Hindlimb muscle (tissue), 1 donor: ENCODE measurements around the gene SLC27A6. TPM values are rescaled to one million over a fixed set of nuclear protein-coding genes. Genes with fewer than 3 reads are reported as not detected.
"Not testable (repeated sequence)": the region's sequence is repeated elsewhere in the genome, so short reads cannot be mapped to it uniquely, and the experiment has no call there.

Experiments used
- DNase-seq: peaks from one replicate; pipeline ENCODE4 v3.0.0-alpha.2; 2013
- polyA plus RNA-seq: library from polyadenylated mRNA; unstranded; fragments of 120-200 nt; gene quantifications from one replicate; pipeline ENCODE4 v1.2.1, GENCODE V29; 2013; ENCODE audit not compliant: insufficient read length

Gene SLC27A6
- polyA plus RNA-seq, 1 donor, result 0.34 TPM

DNA sequence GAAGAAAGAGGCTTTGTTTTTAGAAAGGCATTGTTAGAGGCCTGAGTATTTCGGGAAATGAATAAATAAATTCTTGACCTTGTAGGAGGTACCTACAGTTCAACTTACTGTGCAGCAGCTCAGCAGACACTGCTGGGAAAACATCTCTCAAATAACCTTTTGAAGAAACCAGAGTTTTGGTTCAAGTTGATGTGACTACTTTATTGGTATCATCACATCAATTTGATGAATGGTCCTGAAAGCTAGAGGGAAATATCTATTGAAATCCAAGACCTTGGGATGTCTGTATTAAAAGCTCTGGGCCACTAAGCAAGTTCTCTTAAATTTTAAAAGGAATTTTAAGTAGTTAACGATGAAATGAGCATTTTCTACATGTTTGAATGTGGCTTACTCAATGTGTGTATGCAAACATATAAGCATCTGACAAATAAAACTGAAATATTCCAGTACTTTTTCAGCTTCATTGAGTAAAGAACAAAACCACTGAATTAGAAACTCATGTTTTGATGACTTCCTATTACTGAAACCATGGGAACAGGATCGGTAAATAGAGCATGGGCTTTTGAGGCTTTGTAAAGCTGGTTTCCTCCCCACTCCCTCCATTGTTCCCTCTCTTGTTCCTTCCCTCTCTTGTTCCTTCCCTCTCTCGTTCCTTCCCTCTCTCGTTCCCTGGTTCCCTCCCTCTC lies 36.7 kb downstream of the SLC27A6 start:
- DNase-seq, result no peak

- DNase-seq, result no peak
Measured at GRCh38 chr5:129002527-129002842, 37.2 kb downstream of the SLC27A6 start.

GRCh38 chr5:129003232-129003631 lies 37.9 kb downstream of the SLC27A6 start:
- no peak for DNase-seq

DNA sequence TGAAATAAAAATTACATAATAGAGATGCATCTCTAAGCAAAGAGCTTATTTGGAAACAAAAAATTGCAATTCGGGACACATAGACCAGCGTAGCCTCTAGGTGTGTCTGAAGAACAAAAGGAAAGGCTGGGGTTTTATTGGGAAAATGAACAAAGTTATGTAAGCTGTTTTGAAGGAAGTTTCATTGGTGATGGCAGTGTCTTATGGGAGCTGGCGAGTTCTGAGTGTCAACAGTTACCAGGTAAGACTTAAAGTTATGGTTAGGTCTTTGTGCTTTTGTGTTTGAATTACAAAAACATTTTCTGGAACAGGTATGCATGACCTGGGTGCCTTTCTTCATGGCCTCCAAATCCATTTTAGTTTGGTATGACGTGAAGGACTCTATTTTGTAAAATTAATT lies 48.9 kb downstream of the SLC27A6 start:
- DNase-seq, result no peak

DNA sequence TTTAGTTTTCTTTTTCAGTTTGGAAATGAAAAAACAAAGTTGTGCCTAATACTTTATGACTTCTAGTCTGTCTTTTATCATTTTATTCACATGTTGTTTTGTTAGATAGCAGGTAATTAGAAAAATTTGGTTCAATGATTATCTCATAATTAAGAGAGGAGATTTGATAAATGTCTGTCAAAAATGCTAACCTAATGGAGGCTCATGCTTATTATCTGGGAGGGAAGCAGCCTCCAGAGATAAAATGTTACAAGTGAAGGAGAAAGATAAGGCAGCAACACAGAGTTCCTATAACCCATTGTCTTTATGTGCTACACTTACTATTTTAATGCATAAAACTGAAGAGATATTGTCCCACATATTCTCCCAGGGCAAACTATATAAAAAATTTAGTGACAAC lies 53.5 kb downstream of the SLC27A6 start:
- no peak for DNase-seq

- no peak for DNase-seq
Measured at GRCh38 chr5:129019401-129019908, 54.2 kb downstream of the SLC27A6 start.

GRCh38 chr5:129020683-129021082 lies 55.4 kb downstream of the SLC27A6 start:
- DNase-seq, result no peak

GRCh38 chr5:129021744-129022143 lies 56.5 kb downstream of the SLC27A6 start:
- no peak for DNase-seq

GRCh38 chr5:129022599-129022998 lies 57.3 kb downstream of the SLC27A6 start:
- DNase-seq, result no peak

DNA sequence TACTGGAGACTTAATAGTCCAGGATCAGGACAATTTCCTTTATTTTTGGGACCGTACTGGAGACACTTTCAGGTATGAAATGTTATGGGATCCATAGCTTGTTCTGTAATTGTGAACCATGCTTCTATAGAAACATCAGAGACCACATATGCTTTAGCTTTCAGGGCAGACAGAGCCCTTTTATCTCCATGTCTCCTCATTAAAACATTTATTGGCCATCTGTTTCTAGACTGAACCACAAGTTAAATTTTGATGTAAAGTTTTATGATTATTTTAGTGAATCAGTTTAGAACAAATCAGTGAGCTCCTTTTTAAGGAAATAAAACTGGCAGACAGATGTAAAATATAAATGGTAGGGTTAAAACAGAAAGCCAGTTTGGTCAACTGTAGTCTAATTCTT lies 62.0 kb downstream of the SLC27A6 start:
- no peak for DNase-seq

- DNase-seq, result no peak
Measured at GRCh38 chr5:129031886-129032683, 66.8 kb downstream of the SLC27A6 start.

- DNase-seq, result not testable (repeated sequence)
Measured at GRCh38 chr5:129036257-129036656, 71.0 kb downstream of the SLC27A6 start.

DNA sequence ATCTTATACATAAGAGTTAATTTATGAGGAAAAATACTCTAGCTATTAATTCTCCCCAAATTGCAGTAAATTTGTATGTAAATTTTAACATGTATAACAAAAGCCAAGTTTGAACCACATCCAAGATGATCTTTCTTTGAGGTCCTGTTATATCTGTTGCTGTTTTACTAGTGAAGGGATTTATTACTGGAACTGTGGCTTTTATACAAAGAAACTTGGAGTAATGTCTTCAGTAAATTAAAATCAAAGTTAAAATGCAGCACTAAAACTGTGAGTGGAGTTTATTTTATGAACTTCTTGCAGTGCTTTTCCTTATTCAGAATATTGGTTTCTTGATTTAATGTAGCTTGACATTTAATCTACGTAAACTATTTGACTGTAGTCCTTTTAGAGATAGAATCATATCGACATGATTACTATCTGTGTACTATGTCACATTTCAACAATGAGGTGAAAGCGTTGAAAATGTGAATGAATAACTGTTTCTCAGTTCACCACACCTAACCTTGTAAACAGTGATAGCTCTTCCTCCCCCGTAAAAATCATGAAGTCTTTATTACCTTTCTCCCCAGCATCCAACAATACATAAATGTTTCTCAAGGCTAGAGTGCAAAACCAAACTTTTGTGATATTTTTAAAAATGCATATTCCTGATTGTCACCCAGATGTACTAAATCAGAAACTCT lies 76.1 kb downstream of the SLC27A6 start:
- no peak for DNase-seq

- no peak for DNase-seq
Measured at GRCh38 chr5:129042306-129042705, 77.0 kb downstream of the SLC27A6 start.

DNA sequence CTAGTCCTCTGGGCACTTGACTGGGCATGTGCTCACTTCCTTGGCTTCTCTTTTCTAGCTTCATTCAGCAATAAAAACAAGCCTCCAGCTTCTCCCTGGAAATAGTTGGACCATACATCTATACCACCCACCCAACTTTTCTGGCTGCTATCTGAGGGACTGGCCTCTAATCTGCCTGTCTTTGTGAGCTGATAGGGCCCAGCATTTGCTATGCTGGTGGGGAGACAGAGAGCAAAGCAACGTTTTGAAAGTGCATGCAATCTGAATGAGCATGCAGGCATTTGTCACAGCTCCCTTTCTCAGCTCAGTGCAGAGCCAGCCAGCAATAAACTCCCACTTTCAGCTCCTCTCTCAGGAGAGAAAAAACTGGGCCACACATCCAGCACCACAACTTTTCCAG lies 78.6 kb downstream of the SLC27A6 start:
- no peak for DNase-seq

DNA sequence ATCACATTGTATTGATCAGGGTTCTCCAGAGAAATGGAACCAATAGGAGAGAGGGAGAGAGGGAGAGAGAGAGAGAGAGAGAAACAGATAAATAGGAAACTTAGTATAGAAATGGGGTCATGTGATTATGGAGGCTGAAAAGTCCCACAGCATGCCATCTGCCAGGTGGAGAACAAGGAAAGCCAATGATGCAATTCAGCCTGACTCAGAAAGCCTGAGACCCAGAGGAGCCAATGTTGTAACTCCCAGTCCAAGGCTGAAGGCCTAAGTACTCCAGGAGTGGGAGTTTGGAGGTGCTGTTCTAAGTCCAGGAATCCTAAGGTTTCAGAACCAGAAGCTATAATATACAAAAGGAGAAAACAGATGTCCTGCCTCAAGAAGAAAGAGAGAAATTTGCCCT lies 80.9 kb downstream of the SLC27A6 start:
- no peak for DNase-seq

GRCh38 chr5:129048509-129048908 lies 83.2 kb downstream of the SLC27A6 start:
- no peak for DNase-seq

- no peak for DNase-seq
Measured at GRCh38 chr5:129049126-129049799, 84.0 kb downstream of the SLC27A6 start.

DNA sequence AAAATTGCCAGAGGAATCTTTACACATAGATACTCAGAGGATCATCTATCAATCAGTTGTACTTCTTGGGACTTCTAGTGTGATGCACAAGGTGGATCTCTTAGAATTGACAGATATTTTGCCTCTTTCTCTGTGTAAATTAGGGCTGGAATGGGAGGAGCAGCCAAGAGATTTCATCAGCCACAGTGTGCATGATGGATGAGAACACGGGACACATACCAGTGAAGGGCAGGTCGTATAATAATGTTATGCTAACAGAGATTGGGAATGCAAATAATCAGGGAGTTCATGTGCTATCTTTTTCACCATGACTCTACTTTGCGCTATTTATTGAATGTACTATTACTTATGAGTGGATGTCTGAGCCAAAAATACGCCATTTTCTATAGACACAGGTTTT lies 86.0 kb downstream of the SLC27A6 start:
- DNase-seq, result no peak

- DNase-seq, result no peak
Measured at GRCh38 chr5:129053438-129053837, 88.2 kb downstream of the SLC27A6 start.

DNA sequence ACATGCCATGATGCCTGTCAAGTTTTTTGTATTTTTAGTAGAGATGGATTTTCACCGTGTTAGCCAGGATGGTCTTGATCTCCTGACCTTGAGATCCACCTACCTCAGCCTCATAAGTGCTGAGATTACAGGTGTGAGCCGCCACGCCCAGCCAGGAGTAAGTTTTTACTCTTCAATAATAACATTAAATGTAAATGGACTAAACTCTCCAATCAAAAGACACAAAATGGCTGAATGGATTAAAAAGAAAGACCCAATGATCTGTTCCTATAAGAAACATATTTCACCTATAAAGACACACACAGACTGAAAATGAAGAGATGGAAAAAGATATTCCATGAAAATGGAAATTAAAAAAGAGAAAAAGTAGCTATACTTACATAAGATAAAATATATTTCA lies 92.0 kb downstream of the SLC27A6 start:
- DNase-seq, result no peak

GRCh38 chr5:129061849-129062248 lies 96.6 kb downstream of the SLC27A6 start:
- DNase-seq, result no peak
